ENCODE measurements around the gene TMEM178B.
"Not testable (repeated sequence)": the region's sequence is repeated elsewhere in the genome, so short reads cannot be mapped to it uniquely, and the experiment has no call there.

TMEM178B gene

DNA sequence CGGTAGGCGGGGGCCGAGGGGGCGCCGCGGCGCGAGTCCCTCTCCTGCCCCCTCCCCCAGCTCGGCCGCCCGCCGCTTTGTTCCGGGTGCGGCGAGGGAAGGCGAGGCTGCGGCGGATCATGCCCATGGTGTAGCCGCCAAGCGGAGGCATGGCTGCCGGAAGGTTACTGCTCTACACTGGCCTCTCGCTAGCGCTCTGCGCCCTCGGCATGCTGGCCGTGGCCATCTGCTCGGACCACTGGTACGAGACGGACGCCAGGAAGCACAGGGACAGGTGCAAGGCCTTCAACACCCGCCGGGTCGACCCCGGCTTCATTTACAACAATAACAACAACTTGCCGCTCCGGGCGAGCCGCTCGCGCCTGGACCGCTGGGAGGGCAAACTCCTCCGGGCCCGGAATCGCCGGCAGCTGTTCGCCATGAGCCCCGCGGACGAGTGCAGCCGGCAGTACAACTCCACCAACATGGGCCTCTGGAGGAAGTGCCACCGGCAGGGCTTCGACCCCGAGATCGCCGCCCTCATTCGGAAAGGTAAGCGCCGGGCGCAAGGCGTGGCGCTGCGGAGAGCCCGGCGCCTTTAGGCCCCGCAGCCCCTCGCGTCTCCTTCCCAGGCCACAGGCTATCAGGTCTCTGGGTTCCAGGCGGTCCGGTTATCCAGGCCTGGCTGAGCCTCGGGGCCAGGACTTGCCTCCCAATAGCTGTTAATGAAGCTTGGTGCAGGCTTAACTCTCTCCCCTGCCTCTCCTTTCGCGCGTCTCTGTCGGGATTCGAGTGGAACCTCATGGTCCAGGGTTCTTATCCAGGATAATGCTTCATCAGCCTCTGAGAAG lies 513 bp downstream of the TMEM178B start:
- DNase-seq = peak; percentile 24

DNA sequence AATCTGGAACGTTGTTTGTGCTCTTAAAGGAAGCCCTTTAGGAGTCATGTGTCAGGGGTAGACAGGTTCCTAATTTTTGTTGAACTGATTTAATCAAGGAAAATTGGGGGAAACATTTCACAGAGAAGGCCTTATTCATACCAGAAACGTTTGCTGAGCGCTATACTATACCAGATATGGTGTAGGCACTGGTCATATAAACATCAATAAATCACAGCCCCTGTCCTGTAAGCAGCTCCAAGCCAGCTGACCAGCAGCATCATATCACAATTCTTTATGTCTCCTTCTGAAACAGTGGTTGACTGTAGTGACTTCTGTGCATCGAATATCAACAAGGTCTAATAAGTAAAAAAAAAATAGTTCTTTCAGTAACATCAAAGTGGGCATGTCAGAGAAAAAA lies 1.1 kb downstream of the TMEM178B start:
- peak; percentile 24 for DNase-seq

DNA sequence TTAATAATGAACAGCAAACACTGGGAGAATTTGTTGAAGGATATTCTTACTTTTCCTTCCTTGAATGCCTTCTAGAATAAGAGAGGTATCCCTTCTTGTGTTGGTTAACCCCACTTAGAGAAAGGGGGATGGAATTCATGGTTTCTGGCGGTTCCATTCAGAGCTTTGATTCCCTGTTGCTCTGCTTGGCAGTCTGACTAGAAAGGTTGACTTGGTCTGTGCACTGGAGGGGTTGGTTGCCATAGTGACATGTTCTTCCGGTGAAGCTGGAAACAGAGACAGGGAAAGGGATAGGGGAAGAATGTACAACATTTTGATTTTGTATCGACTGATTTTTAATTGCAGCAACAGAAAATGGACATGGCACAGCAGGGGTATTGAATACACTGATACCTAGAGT lies 2.5 kb downstream of the TMEM178B start:
- DNase-seq = peak; percentile 82

DNA sequence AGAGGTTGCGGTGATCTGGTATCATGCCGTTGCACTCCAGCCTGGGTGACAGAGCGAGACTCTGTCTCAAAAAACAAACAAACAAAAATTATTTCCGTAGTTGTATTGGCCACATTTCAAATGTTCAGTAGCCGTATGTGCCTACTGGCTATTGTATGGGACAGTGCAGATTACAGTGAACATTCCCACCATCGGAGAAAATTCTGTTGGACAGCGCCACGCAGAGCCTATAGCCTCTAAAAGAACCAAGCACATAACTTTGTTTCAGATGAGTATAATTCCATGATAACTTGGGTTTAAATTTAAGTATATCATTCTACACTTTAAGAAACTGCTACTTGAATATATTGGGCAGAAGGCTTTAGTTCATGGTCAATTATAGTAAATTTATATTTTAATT lies 5.4 kb downstream of the TMEM178B start:
- no peak for DNase-seq

DNA sequence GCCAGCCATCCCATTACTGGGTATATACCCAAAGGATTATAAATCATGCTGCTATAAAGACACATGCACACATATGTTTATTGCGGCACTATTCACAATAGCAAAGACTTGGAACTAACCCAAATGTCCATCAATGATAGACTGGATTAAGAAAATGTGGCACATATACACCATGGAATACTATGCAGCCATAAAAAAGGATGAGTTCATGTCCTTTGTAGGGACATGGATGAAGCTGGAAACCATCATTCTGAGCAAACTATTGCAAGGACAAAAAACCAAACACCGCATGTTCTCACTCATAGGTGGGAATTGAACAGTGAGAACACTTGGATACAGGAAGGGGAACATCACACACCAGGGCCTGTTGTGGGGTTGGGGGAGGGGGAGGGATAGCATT lies 15.6 kb downstream of the TMEM178B start:
- DNase-seq = not testable (repeated sequence)

DNA sequence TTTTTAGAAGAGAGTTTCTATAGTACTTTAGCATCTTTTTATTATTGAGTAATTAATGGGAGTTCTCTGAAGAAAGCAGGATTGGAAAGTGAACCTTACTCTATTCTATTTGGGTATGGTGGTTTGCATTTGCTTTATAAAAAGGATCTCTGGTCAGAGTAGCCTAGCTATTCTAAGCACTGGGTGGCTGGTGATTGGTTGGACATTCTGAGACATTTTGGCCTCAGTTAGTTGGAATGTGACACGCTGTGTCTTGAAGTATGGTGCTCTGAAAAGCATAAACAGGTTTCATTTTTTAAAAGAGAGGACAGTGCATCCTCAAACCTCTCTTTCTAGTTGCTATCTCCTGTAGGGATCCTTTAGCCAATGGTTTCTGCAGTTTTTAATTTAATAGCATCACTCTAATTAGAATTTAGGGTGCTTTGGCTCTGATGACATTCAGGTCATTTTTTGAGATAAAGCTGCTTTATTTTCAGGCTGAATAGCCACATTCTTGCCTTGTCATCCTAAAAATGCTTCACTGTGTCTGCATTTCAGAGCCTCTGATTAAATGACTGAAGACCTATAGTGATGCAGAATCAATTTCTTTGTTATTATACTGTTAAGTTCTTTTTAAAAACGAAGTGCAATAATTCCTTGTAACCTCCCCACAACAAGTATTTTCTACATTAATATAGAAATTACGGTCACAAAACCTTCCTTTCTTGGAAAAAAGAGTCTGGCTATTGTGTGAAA lies 20.6 kb downstream of the TMEM178B start:
- DNase-seq = no peak

DNA sequence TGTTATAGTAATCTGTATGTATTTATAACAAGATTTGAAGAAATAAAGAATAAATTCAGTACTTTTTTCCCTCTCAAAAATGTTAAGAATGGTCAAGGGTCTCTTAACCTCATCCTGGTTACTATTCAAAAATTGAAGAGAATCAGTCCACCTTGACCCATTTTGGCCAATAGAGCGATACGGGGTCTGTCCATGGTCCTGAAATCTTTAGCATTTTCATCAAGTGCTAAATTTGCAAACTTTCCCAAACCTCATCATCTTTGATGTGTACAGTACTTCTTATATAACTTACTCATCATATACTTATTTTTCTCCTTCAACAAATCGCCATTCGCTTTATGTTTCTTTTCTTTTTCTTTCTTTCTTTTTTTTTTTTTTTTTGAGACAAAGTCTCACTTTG lies 23.6 kb downstream of the TMEM178B start:
- no peak for DNase-seq

DNA sequence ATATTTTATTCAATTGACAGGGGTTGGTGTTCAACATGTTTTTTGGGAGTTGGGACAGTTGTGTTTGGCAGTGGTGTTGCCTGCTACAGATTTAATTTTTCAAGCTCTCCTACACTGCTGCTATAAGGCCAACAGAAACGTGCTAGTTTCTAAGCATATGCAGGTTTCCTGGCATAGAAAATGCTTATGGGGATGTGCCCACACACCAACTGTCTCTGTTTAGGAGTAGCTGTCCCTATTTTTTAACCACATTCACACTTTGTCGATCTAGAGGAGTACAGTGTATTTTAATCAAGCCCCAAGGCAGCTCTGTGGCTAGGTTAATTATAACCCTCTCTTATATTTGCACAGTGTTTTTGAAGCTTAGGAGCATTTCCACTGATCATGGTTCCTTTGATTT lies 28.6 kb downstream of the TMEM178B start:
- DNase-seq = no peak

DNA sequence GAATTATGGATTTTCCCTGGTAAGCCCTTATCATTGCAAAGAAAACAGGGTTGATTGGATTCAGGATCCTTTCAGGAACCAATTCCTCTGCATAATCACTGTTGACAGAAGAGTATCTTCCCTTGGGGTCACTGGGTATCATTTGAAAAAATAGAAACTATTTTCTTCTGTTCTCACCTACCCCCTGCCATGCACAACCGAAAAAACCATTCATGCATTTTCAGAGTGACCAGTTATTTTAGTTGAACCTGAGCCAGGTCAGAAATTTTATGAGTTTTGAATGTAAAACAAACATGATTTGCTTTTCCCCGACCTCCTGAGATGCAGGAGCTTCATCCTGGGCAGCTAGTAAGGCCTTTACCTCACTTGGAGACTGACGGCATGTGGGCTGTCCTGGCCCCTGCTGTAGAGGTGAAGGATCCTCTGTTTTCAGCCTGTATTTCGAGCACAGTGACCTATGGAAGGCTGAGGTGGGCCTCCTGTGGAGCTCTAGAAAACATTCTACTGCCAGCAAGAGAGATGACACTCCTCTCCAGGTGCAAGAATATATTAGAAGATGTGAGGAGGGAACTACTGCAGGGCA lies 30.1 kb downstream of the TMEM178B start:
- no peak for DNase-seq

DNA sequence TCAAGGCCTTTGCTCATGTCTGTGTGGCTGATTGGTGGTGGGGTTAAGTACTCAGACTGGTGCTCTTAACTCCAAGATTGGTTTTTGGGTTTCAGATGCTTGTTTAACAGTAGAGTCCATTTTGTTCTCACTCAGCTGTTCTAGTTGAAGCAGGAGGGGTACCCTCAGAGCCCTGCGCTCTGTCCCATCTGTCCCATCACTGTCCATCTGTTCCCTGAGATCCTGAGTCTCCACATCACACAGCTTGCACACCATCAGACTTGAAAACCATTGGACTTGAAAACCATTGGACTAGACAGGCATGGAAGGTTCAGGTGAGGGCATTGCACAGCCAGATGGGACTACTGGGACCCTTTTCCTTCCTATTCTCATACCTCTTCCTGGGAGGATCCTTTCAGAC lies 39.3 kb downstream of the TMEM178B start:
- DNase-seq = no peak

DNA sequence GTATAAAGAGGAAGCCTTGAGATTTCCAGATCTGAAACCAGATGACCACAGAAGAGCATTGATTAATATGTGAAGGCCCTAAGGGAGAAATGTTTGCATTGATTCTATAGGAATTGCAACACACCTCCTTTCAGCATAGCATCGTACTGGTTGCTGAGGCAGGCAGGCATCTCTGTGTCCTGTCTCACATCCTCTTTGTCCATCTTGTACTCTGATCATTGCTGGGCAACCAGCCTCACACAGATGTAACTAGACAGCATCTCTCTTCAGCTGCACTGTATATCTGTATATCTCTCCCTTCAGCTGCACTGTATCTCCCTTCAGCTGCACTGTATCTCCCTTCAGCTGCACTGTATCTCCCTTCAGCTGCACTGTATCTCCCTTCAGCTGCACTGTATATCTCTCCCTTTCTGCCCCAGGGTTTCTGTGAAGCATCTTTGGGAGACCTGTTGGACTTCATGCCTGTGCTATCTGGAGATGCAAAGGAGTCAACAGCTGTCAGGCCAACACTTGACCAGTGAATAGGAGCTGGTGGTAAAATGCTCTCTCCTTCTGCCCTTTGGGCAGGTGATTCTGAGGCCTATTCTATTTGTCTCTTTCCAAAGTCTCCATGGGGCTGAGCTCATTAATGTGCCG lies 40.3 kb downstream of the TMEM178B start:
- no peak for DNase-seq

DNA sequence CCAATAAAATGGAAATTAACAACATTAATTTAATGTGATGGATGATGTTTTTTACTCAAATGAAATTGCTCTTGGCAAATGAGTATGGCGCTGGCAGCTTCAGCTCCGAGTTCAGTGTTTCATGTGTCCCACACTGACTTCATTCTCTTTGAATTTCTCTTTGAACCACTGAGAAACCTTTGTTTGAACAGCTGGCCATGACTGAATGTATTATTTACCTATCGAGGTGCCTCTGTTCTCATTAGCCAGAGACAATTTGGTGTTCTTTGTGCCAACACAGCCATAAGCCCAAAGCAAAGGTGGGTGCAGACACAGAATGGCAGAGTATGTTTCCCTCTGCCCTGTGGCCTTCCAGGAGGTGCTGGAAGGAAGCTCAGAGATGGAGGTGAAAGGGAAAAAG lies 42.1 kb downstream of the TMEM178B start:
- no peak for DNase-seq

DNA sequence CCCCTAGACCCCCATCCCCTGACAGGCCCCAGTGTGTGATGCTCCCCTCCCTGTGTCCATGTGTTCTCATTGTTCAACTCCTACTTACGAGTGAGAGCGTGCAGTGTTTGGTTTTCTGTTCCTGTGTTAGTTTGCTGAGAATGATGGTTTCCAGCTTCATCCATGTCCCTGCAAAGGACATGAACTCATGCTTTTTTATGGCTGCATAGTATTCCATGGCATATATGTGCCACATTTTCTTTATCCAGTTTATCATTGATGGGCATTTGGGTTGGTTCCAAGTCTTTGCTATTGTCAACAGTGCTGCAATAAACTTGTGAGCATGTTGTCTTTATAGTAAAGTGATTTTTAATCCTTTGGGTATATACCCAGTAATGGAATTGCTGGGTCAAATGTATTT lies 42.8 kb downstream of the TMEM178B start:
- not testable (repeated sequence) for DNase-seq

DNA sequence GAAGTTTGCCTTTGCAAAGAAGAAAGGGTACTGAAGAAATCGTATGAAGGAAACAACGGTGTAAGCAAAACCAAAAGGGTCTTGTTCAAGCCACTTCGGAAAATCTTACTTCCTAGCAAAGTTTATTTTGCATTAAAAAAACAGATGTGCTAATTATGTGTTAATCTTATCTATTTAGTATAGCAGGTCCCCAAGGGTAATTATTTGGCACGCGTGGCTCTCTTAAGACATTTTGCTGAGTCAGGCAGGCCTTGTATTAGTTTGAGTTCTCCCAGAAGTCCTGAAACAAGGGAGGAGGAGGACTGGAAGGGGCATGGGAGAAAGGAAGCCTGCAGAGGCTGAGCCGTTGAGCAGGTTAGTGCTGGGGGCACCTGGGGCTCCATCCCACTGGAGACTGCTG lies 44.9 kb downstream of the TMEM178B start:
- peak; percentile 8 for DNase-seq

DNA sequence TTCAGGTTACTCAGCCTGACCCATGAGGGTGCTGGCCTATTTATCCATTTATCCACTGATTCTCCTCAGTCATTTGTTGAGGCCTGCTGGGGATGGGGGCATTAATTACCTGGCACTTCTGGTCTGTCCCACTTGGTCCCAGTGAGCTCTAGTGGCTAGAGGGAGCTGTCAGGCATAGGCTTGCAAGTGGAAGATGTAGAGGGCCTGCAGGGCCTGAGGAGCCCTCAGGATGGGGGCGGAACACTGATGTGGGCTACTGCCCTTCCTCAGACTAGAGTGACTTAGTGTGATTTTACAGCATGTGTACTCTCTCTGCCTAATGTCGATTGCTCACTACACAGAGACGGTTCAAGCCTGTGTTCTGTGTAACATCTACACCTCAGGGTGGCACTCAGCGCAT lies 45.3 kb downstream of the TMEM178B start:
- DNase-seq = no peak

DNA sequence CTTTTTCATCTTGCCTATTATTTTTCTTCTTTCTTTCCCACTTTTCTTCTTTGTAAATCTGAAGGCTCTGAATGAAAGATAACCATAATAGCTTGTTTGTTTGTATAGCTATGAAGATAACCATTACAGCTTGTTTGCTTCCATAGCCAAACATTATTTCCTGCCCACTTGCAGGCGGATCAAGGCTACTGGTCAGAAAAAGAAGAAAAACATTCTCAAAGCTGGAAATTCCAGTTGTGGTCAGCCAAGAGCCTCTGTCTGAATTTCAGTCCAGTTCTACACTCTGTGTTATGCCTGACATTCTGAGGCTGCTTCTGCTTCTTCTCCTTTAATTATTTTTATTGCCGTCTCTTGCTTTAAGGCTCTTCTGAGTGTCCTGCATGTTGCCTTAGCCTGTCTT lies 48.9 kb downstream of the TMEM178B start:
- no peak for DNase-seq

DNA sequence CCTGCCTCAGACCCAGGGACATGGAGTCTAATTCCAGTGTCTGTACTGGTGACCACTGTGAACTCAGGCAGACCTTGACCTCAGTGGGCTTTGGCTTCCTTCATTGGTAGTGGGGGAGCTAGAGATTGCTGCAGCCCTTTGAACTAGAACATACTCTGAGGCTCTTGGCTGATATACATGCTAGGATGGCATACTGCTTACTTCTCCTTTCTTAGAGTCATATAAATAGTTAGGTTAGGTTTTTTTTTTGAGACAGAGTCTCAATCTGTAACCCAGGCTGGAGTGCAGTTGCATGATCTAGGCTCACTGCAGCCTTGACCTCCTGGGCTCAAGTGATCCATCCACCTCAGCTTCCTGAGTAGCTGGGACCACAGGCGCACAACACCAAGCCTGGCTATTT lies 49.7 kb downstream of the TMEM178B start:
- no peak for DNase-seq

DNA sequence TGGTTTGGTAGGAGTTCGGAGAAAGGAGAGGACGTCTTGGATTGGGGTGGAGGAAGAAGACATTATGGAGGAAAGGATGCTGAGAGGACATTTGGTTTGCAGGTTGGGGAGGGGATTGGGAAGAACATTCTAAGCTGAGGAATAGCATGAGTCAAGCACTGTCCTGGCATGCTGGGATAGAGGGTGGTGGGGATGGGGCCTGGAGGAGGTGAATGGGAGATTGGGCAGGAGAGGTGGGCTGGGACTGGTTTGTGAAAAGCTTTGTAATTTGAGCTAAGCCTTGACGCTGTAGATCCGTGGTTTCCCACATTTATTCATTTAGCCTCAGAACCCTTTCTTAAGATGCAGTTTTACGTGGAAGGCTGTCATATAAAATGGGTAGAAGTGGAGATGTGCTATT lies 52.2 kb downstream of the TMEM178B start:
- DNase-seq = no peak

DNA sequence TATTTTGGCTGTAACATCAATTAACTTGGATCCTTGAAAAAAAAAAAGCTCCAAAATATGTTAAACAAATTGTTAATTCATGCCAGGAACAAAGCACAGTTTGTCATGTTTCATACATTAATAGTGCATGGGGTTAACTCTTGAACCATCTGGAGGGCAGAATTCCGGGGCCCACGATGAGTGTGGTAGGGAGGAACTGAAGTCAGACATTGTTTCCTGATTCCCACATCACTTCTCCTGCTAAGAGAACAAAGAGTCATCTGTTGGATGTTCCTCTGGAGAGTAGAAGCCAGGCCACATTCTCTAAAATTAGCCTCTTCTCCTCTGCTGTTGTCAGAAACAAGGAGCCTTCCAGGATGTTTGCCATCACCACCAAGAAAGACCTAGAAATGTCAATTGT lies 54.6 kb downstream of the TMEM178B start:
- DNase-seq = no peak

DNA sequence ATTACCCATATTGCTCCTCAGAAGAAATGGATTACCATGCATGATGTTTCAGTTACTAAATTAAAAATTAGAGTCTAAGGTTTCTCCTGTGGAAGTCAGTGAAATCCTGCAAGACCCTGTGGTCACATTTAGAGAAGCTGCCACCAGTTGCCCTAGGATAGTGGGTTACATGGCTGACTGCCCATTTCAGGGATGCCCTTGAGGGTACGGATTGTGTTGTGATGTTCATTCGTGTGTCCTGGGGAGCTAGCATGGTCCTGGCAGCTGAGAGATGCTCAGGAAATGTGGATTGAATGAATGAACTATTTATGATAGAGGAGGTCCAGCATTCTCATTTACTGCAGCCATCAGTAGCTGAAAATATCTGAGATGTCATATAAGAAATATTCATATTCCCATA lies 55.1 kb downstream of the TMEM178B start:
- DNase-seq = no peak

DNA sequence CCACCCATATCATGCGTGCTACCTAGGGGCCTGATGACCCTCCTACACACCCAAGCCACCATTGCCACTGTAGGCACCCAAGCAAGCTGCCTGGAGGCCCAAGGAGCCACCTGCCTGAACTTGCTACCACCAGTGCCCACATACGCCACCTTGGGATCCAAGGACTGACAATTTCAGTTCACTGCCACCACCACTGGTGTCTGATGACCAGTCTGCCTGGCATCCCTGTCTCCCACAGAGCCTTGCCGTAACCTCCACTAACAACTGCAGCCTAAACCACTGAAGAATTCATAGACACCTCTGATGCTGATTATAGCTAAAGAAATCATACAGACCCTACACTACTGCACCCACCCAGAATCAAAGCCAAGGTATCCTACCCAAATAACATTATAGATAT lies 58.8 kb downstream of the TMEM178B start:
- no peak for DNase-seq

DNA sequence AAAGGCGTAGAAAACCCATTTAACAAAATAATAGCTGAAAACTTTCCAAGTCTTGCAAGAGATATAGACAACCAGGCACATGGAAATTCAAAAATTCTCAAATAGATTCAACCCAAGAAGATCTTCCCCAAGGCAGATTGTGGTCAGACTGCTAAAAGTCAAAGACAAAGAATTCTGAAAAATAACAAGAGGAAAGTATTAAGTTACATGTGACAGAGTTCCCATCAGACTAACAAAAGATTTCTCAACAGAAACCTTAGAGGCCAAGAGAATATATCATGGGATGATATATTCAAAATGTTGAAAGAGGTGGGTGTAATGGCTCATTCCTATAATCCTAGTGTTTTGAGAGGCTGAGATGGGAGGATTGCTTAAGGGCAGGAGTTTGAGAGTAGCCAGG lies 59.8 kb downstream of the TMEM178B start:
- no peak for DNase-seq

DNA sequence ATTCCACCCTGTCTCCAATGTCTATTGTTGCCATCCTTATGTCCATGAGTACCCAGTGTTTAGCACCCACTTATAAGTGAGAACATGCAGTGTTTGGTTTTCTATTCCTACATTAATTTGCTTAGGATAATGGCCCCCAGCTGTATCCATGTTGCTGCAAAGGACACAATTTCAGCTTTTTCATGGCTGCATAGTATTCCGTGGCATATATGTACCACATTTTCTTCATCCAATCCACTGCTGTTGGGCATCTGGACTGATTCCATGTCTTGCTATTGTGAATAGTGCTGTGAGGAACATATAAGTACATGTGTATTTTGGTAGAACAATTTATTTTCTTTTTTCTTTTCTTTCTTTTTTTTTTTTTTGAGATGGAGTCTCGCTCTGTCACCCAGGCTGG lies 68.2 kb downstream of the TMEM178B start:
- no peak for DNase-seq
